Measurements from ENCODE around the gene LPP. TPM values are rescaled to one million over a fixed set of nuclear protein-coding genes. Genes with fewer than 3 reads are reported as not detected.

Gene LPP
- total and polyA plus RNA-seq, 2 of the 4 experiments (the other 2 are of a cell fraction): 16.0 to 130 TPM

- WGBS, 2 experiments (ENCODE audit: extremely low coverage in 2 of 2, insufficient read length in 1 of 2): no CpG with 5 or more reads among the region's 5 CpGs
- TF ChIP-seq MAFK (IDR thresholded peaks at IDR 0.05; ENCODE audit: low read depth, low read length) (no peak), CEBPB (IDR thresholded peaks at IDR 0.05; ENCODE audit: low read depth, low read length) (no peak), RAD21 (IDR thresholded peaks at IDR 0.05; ENCODE audit: low read length) (no peak), RFX5 (IDR thresholded peaks at IDR 0.05; ENCODE audit: low read depth, low read length) (no peak), RCOR1 (IDR thresholded peaks at IDR 0.05; ENCODE audit: insufficient replicate concordance, low read length) (no peak)
- Histone ChIP-seq H2BK15ac (ENCODE audit: low read depth, low read length) (no peak overlapping the region), H4K5ac (ENCODE audit: low read depth, low read length) (no peak overlapping the region), H4K8ac (ENCODE audit: low read depth in 2 of 2, low read length in 2 of 2) (no peak overlapping the region), H3K4ac (ENCODE audit: low read depth, low read length) (no peak overlapping the region), H2AK9ac (replicated peaks; ENCODE audit: low read depth, low read length, poor library complexity) (no peak overlapping the region), H2AK5ac (ENCODE audit: low read depth, low read length) (no peak overlapping the region), H3K56ac (ENCODE audit: extremely low read depth, insufficient read depth, low read length) (no peak overlapping the region), H2BK5ac (ENCODE audit: low read depth, low read length, poor library complexity, severe bottlenecking) (no peak overlapping the region), H3K79me1 (ENCODE audit: low read depth in 1 of 2, low read length in 2 of 2) (peaks cover 24 to 56% of the 10 kb centered on the region in 2 experiments), H3K9me1 (ENCODE audit: insufficient read depth, low read length) (no peaks in the 10 kb centered on the region), H3K14ac (replicated peaks; ENCODE audit: low read depth, low read length) (no peak overlapping the region), H3K27ac (ENCODE audit: insufficient read depth, low read length) (no peak overlapping the region), H2BK20ac (ENCODE audit: low read depth, low read length) (no peak overlapping the region), H4K91ac (ENCODE audit: insufficient read depth, low read depth, low read length) (no peak overlapping the region; the same call in 1 of the 2 replicates), H4K20me1 (ENCODE audit: insufficient read depth, low read length) (peaks cover 9% of the 10 kb centered on the region; the same call in 1 of the 2 replicates), H3K9me3 (ENCODE audit: control insufficient read depth, insufficient read depth, low read length) (0 out of 2 replicates have a peak, but pooled peaks cover 2% of the 10 kb centered on the region), H3K4me3 (ENCODE audit: insufficient read depth, low read depth, low read length) (no peak overlapping the region), H3K9ac (ENCODE audit: low read depth, low read length) (no peak overlapping the region), H3K4me1 (ENCODE audit: control insufficient read depth, insufficient read depth, low read length) (no peaks in the 10 kb centered on the region), H3K23ac (ENCODE audit: low read depth, low read length) (no peak overlapping the region), H2BK120ac (ENCODE audit: low read depth, low read length) (no peak overlapping the region), H3K4me2 (ENCODE audit: low read depth, low read length) (no peak overlapping the region), H2AFZ (replicated peaks; ENCODE audit: low read length, poor library complexity) (no peak overlapping the region), H3K18ac (ENCODE audit: low read depth, low read length) (no peak overlapping the region), H3K36me3 (ENCODE audit: control insufficient read depth, insufficient read depth, low read length) (peaks cover 6% of the 10 kb centered on the region; the same call in 1 of the 2 replicates), H3K27me3 (ENCODE audit: control insufficient read depth, insufficient read depth, low read length) (no peaks in the 10 kb centered on the region)
- DNase-seq: no peak
- in situ Hi-C loops (cut with MboI; ENCODE audit: low sequenced_read_pairs) (no loop called here), dilution Hi-C loops (cut with HindIII; ENCODE audit: low sequenced_read_pairs, unreplicated experiment) (no loop called here), intact Hi-C loops (cut with micrococcal nuclease) (no loop called here)
- ChIA-PET CTCF (interaction anchor here (0.8 kb wide), 1 partner anchor 11 kb away, joined by 3 read pairs; no protein-coding TSS in a partner anchor), POLR2A (ENCODE audit: unreplicated experiment) (no interaction called here)
- no TSS peak for BruUV-seq (replicated peaks)
- ATAC-seq (ENCODE audit: low read depth): no peak
These were observed 292.1 kb downstream of the LPP start for GRCh38 chr3:188446014-188446413.
